Mesothelial cell of epicardium (in vitro differentiated cells): Measurements from ENCODE around the gene SRRM1. TPM values are rescaled to one million over a fixed set of nuclear protein-coding genes. Genes with fewer than 3 reads are reported as not detected.
A peak's percentile ranks its signal among the peaks of the same experiment; 100 is the strongest.

Experiments
- DNase-seq, 2 experiments: peaks; one replicate each; pipeline ENCODE4 v3.0.0; 2021; ENCODE audit warnings: low spot score in 2 of 2; ENCODE audit not compliant: unreplicated experiment in 2 of 2
- H3K27ac Mint-ChIP-seq: 2 replicates; pipeline ENCODE4 v1.8.0; 2021; ENCODE audit warnings: mixed read lengths
- H3K27me3 Mint-ChIP-seq: 2 replicates; pipeline ENCODE4 v1.8.0; 2021; ENCODE audit warnings: low read depth, mixed read lengths
- H3K36me3 Mint-ChIP-seq: 2 replicates; pipeline ENCODE4 v1.8.0; 2021; ENCODE audit warnings: mixed read lengths
- H3K4me1 Mint-ChIP-seq: 2 replicates; pipeline ENCODE4 v1.8.0; 2021; ENCODE audit warnings: mixed read lengths
- H3K4me3 Mint-ChIP-seq: 2 replicates; pipeline ENCODE4 v1.8.0; 2021; ENCODE audit warnings: mild to moderate bottlenecking, moderate library complexity, mixed read lengths
- H3K9me3 Mint-ChIP-seq: 2 replicates; pipeline ENCODE4 v1.8.0; 2021; ENCODE audit warnings: mixed read lengths
- total RNA-seq: library from RNA; stranded (reverse); gene quantifications from 3 replicates; pipeline ENCODE4 v1.2.1, GENCODE V29; 2021
- TF ChIP-seq, protein P1 (sequence below): fragments of 200-600 bp; sonication (generic); IDR thresholded peaks from one replicate; pipeline ENCODE4 v1.5.0; 2021; ENCODE audit warnings: antibody characterized with exemption; ENCODE audit not compliant: unreplicated experiment

Gene SRRM1
- total RNA-seq, 1 donor from 2014 or later: 219 TPM

DNA sequence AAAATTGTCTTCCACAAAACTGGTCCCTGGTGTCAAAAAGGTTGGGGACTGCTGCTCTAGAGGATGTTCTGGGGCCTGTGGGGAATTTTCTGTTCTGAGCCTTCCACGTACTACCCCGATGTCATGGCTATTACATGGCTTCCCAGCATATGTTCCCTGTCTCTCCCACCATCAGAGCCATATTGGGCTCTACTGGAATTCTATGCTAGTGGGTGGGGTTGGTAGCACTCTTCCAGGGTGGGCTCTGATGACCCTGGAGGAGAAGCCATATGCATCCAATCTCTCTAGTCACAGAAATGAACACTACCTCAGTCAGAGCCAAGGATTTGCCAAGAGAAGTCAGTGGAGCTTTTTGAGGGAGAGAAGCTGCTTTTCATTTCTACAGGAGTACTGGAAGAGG, 47.9 kb downstream of the SRRM1 start:
- Mint-ChIP-seq H3K4me1 (peaks cover 13% of the 10 kb centered on the region), H3K9me3 (peaks cover 3% of the 10 kb centered on the region), H3K27me3 (peaks cover under 1% of the 10 kb centered on the region), H3K36me3 (no peaks in the 10 kb centered on the region), H3K4me3 (no peak overlapping the region), H3K27ac (no peak overlapping the region)
- no peak for DNase-seq
- TF ChIP-seq, protein P1, sequence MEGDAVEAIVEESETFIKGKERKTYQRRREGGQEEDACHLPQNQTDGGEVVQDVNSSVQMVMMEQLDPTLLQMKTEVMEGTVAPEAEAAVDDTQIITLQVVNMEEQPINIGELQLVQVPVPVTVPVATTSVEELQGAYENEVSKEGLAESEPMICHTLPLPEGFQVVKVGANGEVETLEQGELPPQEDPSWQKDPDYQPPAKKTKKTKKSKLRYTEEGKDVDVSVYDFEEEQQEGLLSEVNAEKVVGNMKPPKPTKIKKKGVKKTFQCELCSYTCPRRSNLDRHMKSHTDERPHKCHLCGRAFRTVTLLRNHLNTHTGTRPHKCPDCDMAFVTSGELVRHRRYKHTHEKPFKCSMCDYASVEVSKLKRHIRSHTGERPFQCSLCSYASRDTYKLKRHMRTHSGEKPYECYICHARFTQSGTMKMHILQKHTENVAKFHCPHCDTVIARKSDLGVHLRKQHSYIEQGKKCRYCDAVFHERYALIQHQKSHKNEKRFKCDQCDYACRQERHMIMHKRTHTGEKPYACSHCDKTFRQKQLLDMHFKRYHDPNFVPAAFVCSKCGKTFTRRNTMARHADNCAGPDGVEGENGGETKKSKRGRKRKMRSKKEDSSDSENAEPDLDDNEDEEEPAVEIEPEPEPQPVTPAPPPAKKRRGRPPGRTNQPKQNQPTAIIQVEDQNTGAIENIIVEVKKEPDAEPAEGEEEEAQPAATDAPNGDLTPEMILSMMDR: no peak

DNA sequence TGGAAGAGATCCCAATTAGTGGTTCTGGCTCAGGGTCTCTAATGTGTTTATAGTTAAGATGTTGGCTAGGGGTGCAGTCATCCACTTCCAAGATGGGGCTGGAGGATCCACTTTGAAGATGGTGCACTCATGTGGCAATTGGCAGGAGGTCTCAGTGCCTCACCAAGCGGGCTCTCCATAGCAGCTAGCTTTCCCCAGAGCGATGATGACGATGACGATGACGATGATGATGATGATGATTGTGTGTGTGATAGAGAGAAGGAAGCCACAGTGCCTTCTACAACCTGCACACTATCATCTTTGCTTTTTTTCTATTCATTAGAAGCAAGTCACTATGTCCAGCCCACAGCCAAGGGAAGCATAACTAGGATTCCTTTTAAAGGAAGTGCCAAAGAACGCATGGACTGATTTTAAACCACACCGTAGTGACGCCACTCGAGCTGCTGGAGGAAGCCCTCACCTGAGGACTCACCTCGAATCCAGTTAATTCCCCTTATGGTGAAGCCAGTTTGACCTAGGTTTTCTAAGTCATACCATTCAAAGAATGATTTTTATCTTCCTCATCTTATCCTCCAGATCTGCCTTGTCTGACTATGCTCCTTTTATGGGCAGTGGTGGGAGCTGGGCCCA, 49.4 kb downstream of the SRRM1 start:
- H3K36me3 Mint-ChIP-seq: no peaks in the 10 kb centered on the region
- H3K4me1 Mint-ChIP-seq: peaks cover 13% of the 10 kb centered on the region
- H3K4me3 Mint-ChIP-seq: no peak overlapping the region
- H3K9me3 Mint-ChIP-seq: peaks cover 3% of the 10 kb centered on the region
- peaks cover 2% of the 10 kb centered on the region for H3K27me3 Mint-ChIP-seq
- H3K27ac Mint-ChIP-seq: peak overlapping the region; percentile 0
- no peak for DNase-seq
- TF ChIP-seq, protein P1: no peak

DNA sequence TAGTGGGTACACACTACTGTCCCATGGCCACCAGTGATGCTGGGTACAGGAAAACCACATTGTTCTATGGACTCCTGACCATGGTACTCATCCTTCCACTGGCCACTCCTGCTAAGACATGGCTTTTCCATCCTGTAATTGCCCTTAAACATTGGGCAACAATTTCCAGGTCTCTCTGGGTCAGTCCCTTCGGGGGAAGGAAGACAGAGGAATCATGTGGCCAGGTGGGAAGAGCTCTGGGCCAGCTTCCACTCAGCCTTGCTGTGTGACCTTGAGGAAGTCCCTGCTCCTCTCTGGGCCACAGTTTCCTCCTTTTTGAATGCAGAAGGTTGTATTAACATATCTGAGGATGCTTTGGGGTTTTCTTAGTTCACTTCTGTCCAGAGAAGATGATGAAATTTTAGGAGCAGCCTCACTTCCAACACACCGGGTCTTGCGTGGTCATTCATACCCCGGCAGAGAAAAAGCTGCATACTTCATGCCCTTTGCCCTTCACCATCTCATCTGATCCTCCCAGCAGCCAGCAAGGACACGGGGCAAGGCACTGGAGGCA, 50.8 kb downstream of the SRRM1 start:
- H3K4me3 Mint-ChIP-seq: no peak overlapping the region
- TF ChIP-seq, protein P1: no peak
- peaks cover 3% of the 10 kb centered on the region for H3K9me3 Mint-ChIP-seq
- H3K4me1 Mint-ChIP-seq: peaks cover 9% of the 10 kb centered on the region
- no peaks in the 10 kb centered on the region for H3K36me3 Mint-ChIP-seq
- no peak for DNase-seq
- H3K27ac Mint-ChIP-seq: no peak overlapping the region
- H3K27me3 Mint-ChIP-seq: peaks cover 2% of the 10 kb centered on the region

DNA sequence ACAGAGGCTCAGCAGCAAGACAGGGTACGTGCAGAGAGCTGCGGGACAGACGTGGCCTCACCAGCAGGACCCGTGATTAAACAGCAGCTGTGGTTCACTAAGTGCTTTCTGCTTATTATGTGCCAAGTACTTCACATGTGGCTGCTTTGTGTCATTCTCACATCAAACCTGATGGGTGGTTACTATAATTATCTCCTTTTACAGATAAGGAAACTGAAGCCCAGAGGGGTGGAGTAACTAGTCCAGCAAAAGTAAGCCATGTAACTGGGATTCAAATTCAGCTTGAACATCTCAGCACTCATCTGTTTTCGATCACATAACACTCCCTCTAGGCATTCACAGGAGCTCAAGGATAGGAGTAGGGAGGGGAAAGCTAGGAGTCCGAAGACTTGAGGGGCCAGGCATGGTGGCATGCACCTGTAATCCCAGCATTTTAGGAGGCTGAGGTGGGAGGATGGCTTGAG, 51.3 kb downstream of the SRRM1 start:
- H3K4me1 Mint-ChIP-seq: peaks cover 9% of the 10 kb centered on the region
- peaks cover 2% of the 10 kb centered on the region for H3K27me3 Mint-ChIP-seq
- TF ChIP-seq, protein P1: no peak
- H3K27ac Mint-ChIP-seq: no peak overlapping the region
- H3K4me3 Mint-ChIP-seq: no peak overlapping the region
- DNase-seq: no peak
- peaks cover 3% of the 10 kb centered on the region for H3K9me3 Mint-ChIP-seq
- H3K36me3 Mint-ChIP-seq: no peaks in the 10 kb centered on the region

DNA sequence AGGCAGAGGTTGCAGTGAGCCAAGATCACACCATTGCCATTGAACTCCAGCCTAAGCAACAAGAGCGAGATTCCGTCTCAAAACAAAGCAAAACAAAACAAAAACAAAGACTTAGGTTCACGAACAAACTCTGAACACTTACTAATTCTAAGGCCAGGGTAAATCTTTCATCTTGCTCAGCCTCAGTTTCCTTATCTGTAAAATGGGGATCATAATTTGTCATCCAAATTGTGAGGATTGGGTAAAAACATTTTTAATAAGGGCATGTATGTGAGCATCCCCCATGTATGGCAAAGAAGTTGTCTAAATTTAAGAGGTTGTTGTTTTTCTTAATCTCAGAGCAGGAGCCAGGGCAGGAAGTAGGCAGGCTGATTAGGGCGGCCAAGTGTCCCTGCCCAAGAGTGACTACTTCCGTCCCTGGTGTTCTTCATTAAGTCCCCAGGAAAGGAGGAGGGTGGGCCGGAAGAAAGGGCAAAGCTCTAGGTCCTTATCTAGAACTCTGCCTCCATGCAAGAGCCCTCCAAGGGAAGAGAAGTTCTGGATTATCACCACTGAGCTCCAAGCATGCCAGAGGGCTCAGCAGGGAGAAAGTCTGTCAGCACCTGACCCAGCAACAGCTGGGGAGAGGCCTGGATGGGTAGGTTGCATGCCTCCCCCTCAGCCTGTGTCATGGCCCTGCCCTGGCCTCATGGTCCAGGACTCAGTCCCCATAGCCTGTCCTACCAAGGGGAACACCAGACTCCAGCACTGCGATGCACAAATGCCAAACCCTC, 52.3 kb downstream of the SRRM1 start:
- peaks cover 9% of the 10 kb centered on the region for H3K4me1 Mint-ChIP-seq
- no peak overlapping the region for H3K4me3 Mint-ChIP-seq
- no peak for DNase-seq
- peaks cover 2% of the 10 kb centered on the region for H3K27me3 Mint-ChIP-seq
- no peak overlapping the region for H3K27ac Mint-ChIP-seq
- TF ChIP-seq, protein P1: no peak
- H3K36me3 Mint-ChIP-seq: no peaks in the 10 kb centered on the region
- H3K9me3 Mint-ChIP-seq: peaks cover 3% of the 10 kb centered on the region
